K562 (cell line): ENCODE measurements around the gene RPL27. TPM values are rescaled to one million over a fixed set of nuclear protein-coding genes. Genes with fewer than 3 reads are reported as not detected.
A peak's percentile ranks its signal among the peaks of the same experiment; 100 is the strongest.

Experiments
- CBFB ChIP-seq: sonication (generic); formaldehyde crosslinking; IDR thresholded peaks from 2 replicates; pipeline ENCODE4 v1.4.0; 2020; ENCODE audit warnings: mild to moderate bottlenecking, missing genetic modification reagents
- EP400 ChIP-seq: fragments of 450-650 bp; IDR thresholded peaks from 2 replicates; pipeline ENCODE4 v1.6.1; 2017; ENCODE audit warnings: antibody characterized with exemption, mild to moderate bottlenecking, moderate library complexity
- ETV6 ChIP-seq, 3 experiments: fragments of 150-350 bp in 1 of 3; sonication (generic) in 1 of 3; formaldehyde crosslinking in 1 of 3; IDR thresholded peaks; 2 replicates each; pipeline versions ENCODE4 v1.6.1 to v1.8.0; 2014 to 2022; ENCODE audit warnings: borderline replicate concordance in 2 of 3, low read depth in 2 of 3, antibody characterized with exemption in 1 of 3, low read length in 1 of 3, mild to moderate bottlenecking in 1 of 3, missing genetic modification reagents in 1 of 3
- FOXA3 ChIP-seq, 2 experiments: fragments of 450-650 bp in 1 of 2; sonication (generic) in 1 of 2; formaldehyde crosslinking; IDR thresholded peaks in 1 of 2; conservative IDR thresholded peaks in 1 of 2; 2 replicates each; pipeline versions ENCODE4 v1.4.0 to v1.8.0; 2020 to 2022; ENCODE audit warnings: mild to moderate bottlenecking in 2 of 2, missing genetic modification reagents in 1 of 2
- GTF2A2 ChIP-seq: IDR thresholded peaks from 2 replicates; pipeline ENCODE4 v1.6.1; 2016; ENCODE audit warnings: mild to moderate bottlenecking, missing genetic modification characterization, missing compliant biosample characterization
- MBD2 ChIP-seq: sonication (generic); IDR thresholded peaks from 2 replicates; pipeline ENCODE4 v1.6.1; 2016; ENCODE audit warnings: low read depth, borderline replicate concordance
- MYC ChIP-seq, 2 experiments: fragments of 250-450 bp in 1 of 2; sonication (Bioruptor Pico) in 1 of 2; IDR thresholded peaks; 2 replicates each; pipeline versions ENCODE4 v1.5.1 to v1.6.1; 2012 to 2021; ENCODE audit warnings: low read depth in 2 of 2, borderline replicate concordance in 1 of 2, improper control_type of control experiment in 1 of 2, low read length in 1 of 2, mild to moderate bottlenecking in 1 of 2, moderate library complexity in 1 of 2
- NR2C2 ChIP-seq, 2 experiments: fragments of 200-800 bp in 1 of 2; sonication (Bioruptor generic) in 1 of 2; sonication (generic) in 1 of 2; formaldehyde crosslinking in 1 of 2; IDR thresholded peaks; 2 replicates each; pipeline versions ENCODE4 v1.6.1 to v1.8.0; 2016 to 2022; ENCODE audit warnings: mild to moderate bottlenecking in 1 of 2, missing compliant biosample characterization in 1 of 2, missing genetic modification characterization in 1 of 2, missing genetic modification reagents in 1 of 2
- POLR3A ChIP-seq: IDR thresholded peaks from 2 replicates; pipeline ENCODE4 v1.6.1; 2011; ENCODE audit warnings: borderline replicate concordance, mild to moderate bottlenecking, moderate library complexity; ENCODE audit not compliant: insufficient read length, insufficient read depth; ENCODE audit errors: extremely low read depth
- SRF ChIP-seq, 2 experiments: fragments of 250-450, 450-650 bp in 1 of 2; sonication (Bioruptor Pico) in 1 of 2; sonication (generic) in 1 of 2; formaldehyde crosslinking; IDR thresholded peaks; 2 replicates each; pipeline versions ENCODE4 v1.5.0 to v1.5.1; 2020 to 2022; ENCODE audit warnings: mild to moderate bottlenecking in 1 of 2, missing genetic modification reagents in 1 of 2
- UBTF ChIP-seq, 2 experiments: IDR thresholded peaks; 2 replicates each; pipeline ENCODE4 v1.6.1; 2012; ENCODE audit warnings: improper control_type of control experiment in 2 of 2, low read depth in 2 of 2, low read length in 2 of 2, borderline replicate concordance in 1 of 2
- ZBTB33 ChIP-seq: sonication (generic); formaldehyde crosslinking; IDR thresholded peaks from 2 replicates; pipeline ENCODE4 v1.8.1; 2023; ENCODE audit warnings: mild to moderate bottlenecking, missing genetic modification reagents
- ZFPM2 ChIP-seq: fragments of 250-450 bp; sonication (Bioruptor Pico); IDR thresholded peaks from 2 replicates; pipeline ENCODE4 v1.5.1; 2022; ENCODE audit warnings: mild to moderate bottlenecking
- polyA plus RNA-seq, 8 experiments: library from polyadenylated mRNA; depleted of rRNA in 4 of 8; stranded (reverse) in 5 of 8; unstranded in 3 of 8; fragments of >200 nt; fragmentation: Nextera tagmentation in 2 of 8; fragmentation: Illumina TruSeq in 1 of 8; extraction: Ambion mirVana in 2 of 8; extraction: Trizol in 1 of 8; gene quantifications; 2 replicates each; pipeline versions ENCODE4 v1.2.1 to v1.2.3, GENCODE V29; 2011 to 2014; ENCODE audit warnings: inconsistent platforms in 1 of 8, missing spikeins in 1 of 8
- total RNA-seq, 7 experiments: library from RNA; depleted of rRNA in 6 of 7; stranded (reverse); fragments of >200 nt in 6 of 7; fragmentation: Illumina TruSeq in 2 of 7; extraction: Trizol in 2 of 7; gene quantifications; 2 replicates each; pipeline versions ENCODE4 v1.2.1 to v1.2.3, GENCODE V29; 2011 to 2021; ENCODE audit warnings: low replicate concordance in 1 of 7
- TF ChIP-seq, protein P1 (sequence below): sonication (generic); formaldehyde crosslinking; IDR thresholded peaks from 2 replicates; pipeline ENCODE4 v1.5.0; 2020; ENCODE audit warnings: missing genetic modification reagents
- TF ChIP-seq, protein P2 (sequence below): sonication (generic); formaldehyde crosslinking; IDR thresholded peaks from 2 replicates; pipeline ENCODE4 v1.8.1; 2023; ENCODE audit warnings: mild to moderate bottlenecking, missing genetic modification reagents

The RPL27 gene
- total and polyA plus RNA-seq, 9 of the 15 experiments (the other 6 are each of a cell fraction or from before 2014, with no cell fraction given), result 1,539 to 6,155 (median 3,710) TPM

- TF ChIP-seq ETV6 (IDR thresholded peaks at IDR 0.05; ENCODE audit: borderline replicate concordance in 1 of 2, low read depth in 2 of 2, low read length in 1 of 2), result no peak
- no peak for TF ChIP-seq ETV6 (CRISPR knock-in tag; IDR thresholded peaks at IDR 0.05; ENCODE audit: borderline replicate concordance)
- no peak for TF ChIP-seq FOXA3 (CRISPR knock-in tag; conservative IDR thresholded peaks at IDR 0.05 in 1 of 2, IDR thresholded peaks at IDR 0.05 in 1 of 2)
- TF ChIP-seq ZBTB33 (CRISPR knock-in tag), result 0 out of 2 replicates have a peak, but pooled peaks have one; percentile 27
- TF ChIP-seq, protein P1, sequence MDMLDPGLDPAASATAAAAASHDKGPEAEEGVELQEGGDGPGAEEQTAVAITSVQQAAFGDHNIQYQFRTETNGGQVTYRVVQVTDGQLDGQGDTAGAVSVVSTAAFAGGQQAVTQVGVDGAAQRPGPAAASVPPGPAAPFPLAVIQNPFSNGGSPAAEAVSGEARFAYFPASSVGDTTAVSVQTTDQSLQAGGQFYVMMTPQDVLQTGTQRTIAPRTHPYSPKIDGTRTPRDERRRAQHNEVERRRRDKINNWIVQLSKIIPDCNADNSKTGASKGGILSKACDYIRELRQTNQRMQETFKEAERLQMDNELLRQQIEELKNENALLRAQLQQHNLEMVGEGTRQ (CRISPR knock-in tag), result no peak
- TF ChIP-seq MYC (IDR thresholded peaks at IDR 0.05; ENCODE audit: low read depth, low read length), result peak; percentile 90
- no peak for TF ChIP-seq MYC (CRISPR knock-in tag; IDR thresholded peaks at IDR 0.05; ENCODE audit: borderline replicate concordance, low read depth)
- TF ChIP-seq SRF (CRISPR knock-in tag; IDR thresholded peaks at IDR 0.05), result no peak
- no peak for TF ChIP-seq POLR3A
- no peak for TF ChIP-seq ZFPM2 (CRISPR knock-in tag)
- TF ChIP-seq GTF2A2 (tag), result no peak
- no peak for TF ChIP-seq NR2C2 (CRISPR knock-in tag; IDR thresholded peaks at IDR 0.05)
- TF ChIP-seq NR2C2 (tag; IDR thresholded peaks at IDR 0.05), result peak; percentile 46; the same call in 1 of the 2 replicates
- peak; percentile 52; the same call in 1 of the 2 replicates for TF ChIP-seq CBFB (CRISPR knock-in tag)
- peak; percentile 94 for TF ChIP-seq EP400
- TF ChIP-seq, protein P2, sequence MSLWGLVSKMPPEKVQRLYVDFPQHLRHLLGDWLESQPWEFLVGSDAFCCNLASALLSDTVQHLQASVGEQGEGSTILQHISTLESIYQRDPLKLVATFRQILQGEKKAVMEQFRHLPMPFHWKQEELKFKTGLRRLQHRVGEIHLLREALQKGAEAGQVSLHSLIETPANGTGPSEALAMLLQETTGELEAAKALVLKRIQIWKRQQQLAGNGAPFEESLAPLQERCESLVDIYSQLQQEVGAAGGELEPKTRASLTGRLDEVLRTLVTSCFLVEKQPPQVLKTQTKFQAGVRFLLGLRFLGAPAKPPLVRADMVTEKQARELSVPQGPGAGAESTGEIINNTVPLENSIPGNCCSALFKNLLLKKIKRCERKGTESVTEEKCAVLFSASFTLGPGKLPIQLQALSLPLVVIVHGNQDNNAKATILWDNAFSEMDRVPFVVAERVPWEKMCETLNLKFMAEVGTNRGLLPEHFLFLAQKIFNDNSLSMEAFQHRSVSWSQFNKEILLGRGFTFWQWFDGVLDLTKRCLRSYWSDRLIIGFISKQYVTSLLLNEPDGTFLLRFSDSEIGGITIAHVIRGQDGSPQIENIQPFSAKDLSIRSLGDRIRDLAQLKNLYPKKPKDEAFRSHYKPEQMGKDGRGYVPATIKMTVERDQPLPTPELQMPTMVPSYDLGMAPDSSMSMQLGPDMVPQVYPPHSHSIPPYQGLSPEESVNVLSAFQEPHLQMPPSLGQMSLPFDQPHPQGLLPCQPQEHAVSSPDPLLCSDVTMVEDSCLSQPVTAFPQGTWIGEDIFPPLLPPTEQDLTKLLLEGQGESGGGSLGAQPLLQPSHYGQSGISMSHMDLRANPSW (CRISPR knock-in tag), result no peak
- TF ChIP-seq MBD2, result peak; percentile 55; the same call in 1 of the 2 replicates
- TF ChIP-seq UBTF (IDR thresholded peaks at IDR 0.05; ENCODE audit: borderline replicate concordance in 1 of 2, low read depth in 2 of 2, low read length in 2 of 2), result no peak
Observed at GRCh38 chr17:42964161-42964932, 33.9 kb upstream of the RPL27 start, which contains the start of gene AARSD1 (continued).
